Measurements from ENCODE around the gene MMEL1.

Gene MMEL1

DNA sequence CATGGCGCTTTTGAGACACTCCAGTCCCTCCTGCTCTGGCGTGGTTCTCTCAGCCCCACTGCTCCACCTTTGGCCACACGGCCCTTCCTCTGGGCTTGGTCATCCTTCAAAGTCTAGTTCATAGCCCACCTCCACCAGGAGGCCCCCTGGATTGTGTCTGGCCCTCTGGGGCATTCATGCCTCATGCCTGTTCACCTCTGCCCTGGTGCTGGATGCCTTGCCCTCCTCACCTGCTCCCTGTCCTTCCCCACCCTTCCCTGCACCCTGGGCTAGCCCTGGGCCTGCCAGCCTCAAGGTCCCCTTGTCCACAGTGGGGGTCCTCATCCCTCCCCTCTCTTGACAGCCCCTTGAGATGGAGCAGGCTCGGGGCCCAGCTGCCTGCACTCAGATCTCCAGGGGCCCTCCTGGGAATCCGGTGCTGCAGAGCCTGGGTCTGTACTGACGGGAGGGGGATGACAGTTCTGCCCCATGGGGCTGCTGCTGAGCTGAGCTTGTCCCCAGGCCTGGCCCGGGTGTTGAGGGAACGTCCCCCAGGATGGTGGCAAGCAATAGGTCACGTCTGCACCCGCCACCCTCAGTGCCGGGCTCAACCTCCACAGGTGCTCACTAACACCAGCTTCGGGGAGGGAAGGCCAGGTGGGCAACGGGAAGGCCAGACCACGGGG, 27.8 kb downstream of the MMEL1 start:
- TF ChIP-seq TCF12 (IDR thresholded peaks at IDR 0.05; ENCODE audit: low read depth) (no peak), EP300 (IDR thresholded peaks at IDR 0.05; ENCODE audit: borderline replicate concordance) (no peak), FOXM1 (IDR thresholded peaks at IDR 0.05; ENCODE audit: borderline replicate concordance, low read depth) (no peak), RAD21 (IDR thresholded peaks at IDR 0.05; ENCODE audit: low read depth) (no peak), NFIC (IDR thresholded peaks at IDR 0.05) (no peak), USF1 (IDR thresholded peaks at IDR 0.05) (no peak), YY1 (IDR thresholded peaks at IDR 0.05; ENCODE audit: low read depth) (no peak), CEBPB (IDR thresholded peaks at IDR 0.05) (no peak), CREB1 (IDR thresholded peaks at IDR 0.05; ENCODE audit: low read depth) (no peak), TAF1 (IDR thresholded peaks at IDR 0.05; ENCODE audit: low read depth) (no peak), TEAD4 (IDR thresholded peaks at IDR 0.05) (no peak), EGR1 (IDR thresholded peaks at IDR 0.05) (no peak), MAX (IDR thresholded peaks at IDR 0.05) (no peak), ZBTB7A (IDR thresholded peaks at IDR 0.05; ENCODE audit: low read depth) (no peak)
- TF ChIP-seq, protein P1, sequence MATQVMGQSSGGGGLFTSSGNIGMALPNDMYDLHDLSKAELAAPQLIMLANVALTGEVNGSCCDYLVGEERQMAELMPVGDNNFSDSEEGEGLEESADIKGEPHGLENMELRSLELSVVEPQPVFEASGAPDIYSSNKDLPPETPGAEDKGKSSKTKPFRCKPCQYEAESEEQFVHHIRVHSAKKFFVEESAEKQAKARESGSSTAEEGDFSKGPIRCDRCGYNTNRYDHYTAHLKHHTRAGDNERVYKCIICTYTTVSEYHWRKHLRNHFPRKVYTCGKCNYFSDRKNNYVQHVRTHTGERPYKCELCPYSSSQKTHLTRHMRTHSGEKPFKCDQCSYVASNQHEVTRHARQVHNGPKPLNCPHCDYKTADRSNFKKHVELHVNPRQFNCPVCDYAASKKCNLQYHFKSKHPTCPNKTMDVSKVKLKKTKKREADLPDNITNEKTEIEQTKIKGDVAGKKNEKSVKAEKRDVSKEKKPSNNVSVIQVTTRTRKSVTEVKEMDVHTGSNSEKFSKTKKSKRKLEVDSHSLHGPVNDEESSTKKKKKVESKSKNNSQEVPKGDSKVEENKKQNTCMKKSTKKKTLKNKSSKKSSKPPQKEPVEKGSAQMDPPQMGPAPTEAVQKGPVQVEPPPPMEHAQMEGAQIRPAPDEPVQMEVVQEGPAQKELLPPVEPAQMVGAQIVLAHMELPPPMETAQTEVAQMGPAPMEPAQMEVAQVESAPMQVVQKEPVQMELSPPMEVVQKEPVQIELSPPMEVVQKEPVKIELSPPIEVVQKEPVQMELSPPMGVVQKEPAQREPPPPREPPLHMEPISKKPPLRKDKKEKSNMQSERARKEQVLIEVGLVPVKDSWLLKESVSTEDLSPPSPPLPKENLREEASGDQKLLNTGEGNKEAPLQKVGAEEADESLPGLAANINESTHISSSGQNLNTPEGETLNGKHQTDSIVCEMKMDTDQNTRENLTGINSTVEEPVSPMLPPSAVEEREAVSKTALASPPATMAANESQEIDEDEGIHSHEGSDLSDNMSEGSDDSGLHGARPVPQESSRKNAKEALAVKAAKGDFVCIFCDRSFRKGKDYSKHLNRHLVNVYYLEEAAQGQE (IDR thresholded peaks at IDR 0.05; ENCODE audit: low read depth): no peak

- TF ChIP-seq CREB1 (IDR thresholded peaks at IDR 0.05; ENCODE audit: low read depth) (no peak), EGR1 (IDR thresholded peaks at IDR 0.05) (no peak), RAD21 (IDR thresholded peaks at IDR 0.05; ENCODE audit: low read depth) (no peak), TAF1 (IDR thresholded peaks at IDR 0.05; ENCODE audit: low read depth) (no peak), ZBTB7A (IDR thresholded peaks at IDR 0.05; ENCODE audit: low read depth) (no peak), EP300 (IDR thresholded peaks at IDR 0.05; ENCODE audit: borderline replicate concordance) (no peak), TCF12 (IDR thresholded peaks at IDR 0.05; ENCODE audit: low read depth) (no peak), MAX (IDR thresholded peaks at IDR 0.05) (no peak)
Measured at GRCh38 chr1:2604156-2604843, 28.5 kb downstream of the MMEL1 start.

DNA sequence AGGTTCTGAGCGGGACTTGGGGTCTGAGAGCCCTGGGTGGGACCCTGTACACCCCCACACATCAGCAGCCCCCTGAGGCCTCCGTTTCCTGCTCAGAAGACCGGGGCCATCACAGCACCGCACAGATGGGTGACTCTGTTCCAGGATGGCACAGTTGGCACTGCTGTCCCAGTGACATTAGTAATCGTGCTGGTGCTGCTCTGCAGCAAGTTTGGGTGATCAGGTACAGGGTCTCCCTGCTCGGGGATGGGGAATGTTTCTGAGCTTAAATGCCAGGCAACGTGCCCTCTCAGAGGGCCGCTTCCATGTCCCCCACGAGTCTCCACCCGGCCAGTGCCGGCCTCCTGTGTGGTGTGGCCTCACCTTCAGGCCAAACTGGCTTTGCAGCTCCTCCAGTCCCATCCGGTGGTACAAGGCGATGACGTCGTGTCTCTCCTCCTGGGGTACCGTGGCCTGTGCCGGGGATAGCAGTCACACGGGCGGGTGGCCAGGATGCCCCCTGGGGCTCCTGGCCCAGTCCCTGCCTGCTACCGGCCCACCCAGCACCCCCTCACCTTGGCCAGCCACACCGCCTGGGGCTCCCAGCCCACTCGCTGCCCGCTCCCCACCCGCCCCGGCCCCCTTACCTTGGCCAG, 29.2 kb downstream of the MMEL1 start:
- TF ChIP-seq MAX (IDR thresholded peaks at IDR 0.05) (no peak), CEBPB (IDR thresholded peaks at IDR 0.05) (no peak), TAF1 (IDR thresholded peaks at IDR 0.05; ENCODE audit: low read depth) (no peak), TEAD4 (IDR thresholded peaks at IDR 0.05) (no peak), ZBTB7A (IDR thresholded peaks at IDR 0.05; ENCODE audit: low read depth) (no peak), YY1 (IDR thresholded peaks at IDR 0.05; ENCODE audit: low read depth) (no peak), RAD21 (IDR thresholded peaks at IDR 0.05; ENCODE audit: low read depth) (no peak)

DNA sequence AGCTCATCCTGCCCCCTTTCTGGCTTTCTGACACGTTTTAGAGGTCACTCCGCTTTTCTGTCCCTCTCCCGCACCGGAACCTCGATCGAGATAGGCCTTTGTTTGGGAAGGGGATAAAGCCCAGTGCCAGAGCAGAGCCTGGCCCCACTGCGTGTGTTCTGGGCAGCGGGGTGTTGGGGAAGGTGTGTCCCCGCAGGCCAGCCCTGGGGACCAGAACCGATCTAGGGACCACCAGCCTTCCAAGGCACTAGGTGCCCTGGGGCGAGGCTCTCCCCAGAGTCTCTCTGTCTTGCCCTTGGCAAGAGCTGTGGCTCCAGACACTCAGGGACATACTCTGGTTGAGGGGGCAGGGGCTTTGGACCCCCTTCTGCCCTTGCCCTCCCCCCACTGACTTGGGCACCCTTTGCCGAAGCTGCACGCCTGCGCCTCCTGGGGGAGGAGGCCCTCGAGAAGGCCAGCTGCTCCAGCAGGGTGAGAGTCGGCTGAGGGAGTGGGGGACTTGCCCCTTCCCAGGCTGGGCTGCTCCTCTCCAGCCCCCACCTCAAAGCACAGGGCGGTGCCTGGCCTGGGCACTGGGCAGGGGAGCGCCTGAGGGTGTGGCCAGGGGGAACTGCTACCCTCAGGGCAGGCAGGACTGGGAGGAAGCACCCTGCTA, 29.8 kb downstream of the MMEL1 start:
- TF ChIP-seq EGR1 (IDR thresholded peaks at IDR 0.05): no peak
- no peak for TF ChIP-seq MAX (IDR thresholded peaks at IDR 0.05)
- no peak for TF ChIP-seq NFIC (IDR thresholded peaks at IDR 0.05)
- no peak for TF ChIP-seq RAD21 (IDR thresholded peaks at IDR 0.05; ENCODE audit: low read depth)

GRCh38 chr1:2602311-2602835, 30.4 kb downstream of the MMEL1 start:
- no peak for TF ChIP-seq TEAD4 (IDR thresholded peaks at IDR 0.05)
- no peak for TF ChIP-seq CREB1 (IDR thresholded peaks at IDR 0.05; ENCODE audit: low read depth)
- TF ChIP-seq YY1 (IDR thresholded peaks at IDR 0.05; ENCODE audit: low read depth): no peak
- TF ChIP-seq, protein P1 (IDR thresholded peaks at IDR 0.05; ENCODE audit: low read depth): no peak
